ENCODE results near the gene NAV2.

NAV2 gene

DNA sequence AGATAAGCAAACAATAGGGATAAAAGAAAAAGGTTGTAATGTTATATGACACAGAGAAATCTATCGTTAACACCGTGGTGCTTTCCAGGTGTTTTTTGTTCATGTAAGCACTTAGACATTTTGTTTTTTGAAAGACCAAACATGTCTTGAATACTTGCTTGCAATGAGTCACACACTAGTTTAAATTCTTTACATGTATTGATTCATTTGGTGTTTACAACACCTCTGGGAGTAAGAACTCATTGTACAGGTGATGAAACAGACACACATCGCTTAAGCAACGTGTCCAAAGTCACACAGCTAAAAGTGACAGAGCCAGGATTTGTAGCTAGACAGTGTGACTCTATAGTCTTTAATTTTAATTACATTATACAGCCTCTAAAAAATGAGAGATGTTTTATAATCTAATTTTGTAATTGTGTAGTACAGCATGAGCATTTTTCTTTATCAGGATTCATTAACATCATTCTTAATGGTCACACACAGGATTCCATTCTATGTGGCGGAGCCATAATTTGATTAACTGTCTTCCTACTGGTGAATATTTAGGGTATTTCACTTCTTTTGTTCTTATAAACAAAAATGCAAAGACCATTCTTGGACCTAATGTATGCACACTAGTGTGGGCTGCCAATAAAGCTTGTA is 298.8 kb downstream of the NAV2 start:
- DNase-seq, result no peak

DNA sequence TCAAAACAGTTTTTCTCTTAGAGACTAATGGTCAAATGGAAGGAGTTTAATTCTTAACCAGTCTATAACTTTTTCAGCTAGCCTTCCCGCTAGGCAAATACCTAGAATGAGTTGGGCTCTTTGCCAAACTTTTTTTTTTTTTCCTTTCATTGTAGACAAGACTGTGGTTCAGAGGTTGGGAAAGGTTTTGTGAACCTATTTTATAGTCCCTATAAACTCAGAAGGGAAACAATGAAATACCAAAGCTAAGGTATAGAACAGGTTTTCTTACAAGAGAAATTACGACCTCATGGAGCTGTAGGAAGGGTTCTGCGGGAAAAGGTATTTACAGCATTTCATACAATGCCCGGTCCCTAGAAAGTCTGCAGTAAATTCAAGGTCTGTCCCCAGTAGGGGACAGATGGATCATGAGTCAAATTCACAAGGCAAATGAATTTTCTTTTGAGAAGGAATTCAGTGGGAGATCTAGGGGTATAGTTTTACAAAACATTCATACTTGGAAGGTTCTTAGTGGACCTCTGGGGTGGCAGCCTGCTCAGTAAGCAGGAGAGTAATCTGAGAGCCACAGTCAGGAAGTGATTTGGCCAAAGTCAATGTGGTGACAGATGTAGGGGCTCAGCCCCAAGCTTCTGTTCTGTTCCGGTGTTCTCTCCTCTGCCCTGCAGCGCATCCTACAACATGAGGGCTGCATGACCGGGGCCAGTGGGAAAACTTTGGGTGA is 300.9 kb downstream of the NAV2 start:
- DNase-seq, result no peak

DNA sequence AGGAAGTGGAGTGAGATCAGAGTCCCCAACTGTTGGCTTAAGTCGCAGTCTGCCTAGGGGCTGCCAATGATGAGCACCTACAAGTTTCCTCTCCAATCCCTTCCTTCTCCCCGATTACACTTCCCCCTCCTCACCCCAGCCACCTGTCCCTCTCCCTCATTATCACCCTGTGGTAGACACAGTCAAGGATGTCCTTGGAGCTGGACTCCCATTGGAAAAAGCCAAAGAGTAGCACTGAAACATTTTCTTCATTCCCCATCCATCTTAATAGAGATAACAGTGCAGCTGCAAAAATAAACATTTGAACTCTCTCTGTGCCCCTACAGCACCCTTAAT is 301.4 kb downstream of the NAV2 start:
- DNase-seq, result no peak

DNA sequence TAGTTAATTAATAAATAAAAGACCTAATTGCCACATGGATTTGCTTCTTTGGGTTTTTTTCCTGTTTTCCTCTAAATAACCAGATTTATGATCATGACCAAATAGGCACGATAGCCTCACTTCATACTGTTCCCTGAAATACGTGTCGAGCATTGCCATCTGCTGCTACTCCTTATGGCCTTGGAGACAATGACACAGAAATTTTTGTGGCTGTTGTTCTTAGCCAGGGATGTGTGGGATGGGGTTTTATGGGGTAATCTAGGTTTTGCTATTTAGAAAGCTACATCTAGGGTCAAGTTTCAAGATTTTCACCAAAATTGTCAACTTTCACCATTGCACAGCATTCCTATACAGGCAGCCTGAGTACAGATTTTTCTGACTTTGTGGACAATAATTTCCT is 302.5 kb downstream of the NAV2 start:
- no peak for DNase-seq

DNA sequence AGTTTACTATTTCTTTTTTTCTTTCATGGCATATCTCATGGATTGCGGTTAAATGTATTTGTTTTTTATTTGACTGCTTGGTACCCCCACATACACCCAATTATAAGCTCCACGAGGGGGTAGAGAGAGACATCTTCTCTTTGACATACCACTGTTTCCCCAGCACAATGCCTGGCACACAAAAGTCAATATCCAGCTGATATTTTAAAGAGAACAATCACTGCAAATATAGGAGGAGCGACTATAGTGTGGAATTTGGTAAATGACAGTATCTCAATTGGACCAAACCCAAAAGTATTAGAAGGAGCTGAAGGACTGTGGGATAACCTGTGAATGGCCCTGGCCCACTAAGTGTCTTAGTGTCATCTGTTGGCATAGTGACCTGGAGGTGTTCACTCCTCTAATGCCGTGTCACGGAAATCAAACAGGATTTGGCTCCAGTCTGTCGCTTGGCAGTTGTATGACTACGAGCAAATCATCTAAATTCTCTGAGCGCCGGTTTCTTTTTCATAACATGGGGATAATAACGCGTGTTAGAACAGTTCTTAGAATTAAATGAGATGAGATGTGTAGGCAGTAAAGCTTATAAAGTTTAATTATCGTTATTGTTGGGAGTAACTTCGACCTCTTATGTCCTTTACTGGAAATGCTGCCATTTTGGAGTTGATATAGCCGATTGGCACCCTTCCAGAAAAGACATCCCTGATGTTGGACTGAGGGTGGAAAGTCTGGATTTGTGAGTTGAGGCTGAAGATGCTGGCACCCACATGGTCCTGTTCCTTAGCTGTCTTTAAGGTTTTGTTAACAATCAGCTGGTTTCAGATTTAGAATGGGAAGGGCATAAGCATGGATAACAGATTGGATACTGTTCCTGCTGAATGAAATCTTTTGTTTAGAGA is 303.1 kb downstream of the NAV2 start:
- DNase-seq, result no peak

DNA sequence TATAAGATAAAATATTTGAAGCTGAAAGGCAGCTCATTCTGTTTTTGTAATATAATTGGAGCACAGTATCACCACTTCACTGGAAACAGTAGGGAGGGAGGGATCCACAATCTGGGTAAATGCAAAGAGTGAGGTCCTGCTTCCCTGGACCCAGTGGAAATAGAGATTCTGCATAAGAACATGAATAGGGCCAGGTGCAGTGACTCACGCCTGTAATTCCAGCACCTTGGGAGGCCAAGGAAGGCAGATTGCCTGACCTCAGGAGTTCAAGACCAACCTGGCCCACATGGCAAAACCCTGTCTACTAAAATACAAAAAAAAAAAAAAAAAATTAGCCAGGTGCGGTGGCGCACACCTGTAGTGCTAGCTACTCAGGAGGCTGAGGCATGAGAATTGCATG is 303.9 kb downstream of the NAV2 start:
- DNase-seq, result no peak

DNA sequence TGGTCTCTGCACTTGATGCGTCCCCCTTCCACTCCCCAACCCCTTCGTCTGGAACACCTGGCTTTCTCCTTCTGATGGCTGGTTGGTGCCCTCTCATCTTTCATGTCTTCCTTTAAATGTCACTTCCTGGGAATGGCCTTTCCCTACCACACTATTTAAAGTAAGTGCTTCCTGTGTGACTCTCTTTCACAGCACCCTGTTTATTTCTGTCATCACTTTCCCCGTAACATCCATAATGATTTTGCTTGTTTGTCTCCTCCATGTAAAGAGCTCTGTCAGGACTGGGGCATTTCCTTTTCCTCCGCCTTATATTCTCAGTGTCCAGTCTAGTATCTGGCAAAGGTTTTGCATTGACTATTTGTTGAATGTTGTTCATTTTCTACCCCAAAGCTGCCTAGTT is 304.7 kb downstream of the NAV2 start:
- no peak for DNase-seq

DNA sequence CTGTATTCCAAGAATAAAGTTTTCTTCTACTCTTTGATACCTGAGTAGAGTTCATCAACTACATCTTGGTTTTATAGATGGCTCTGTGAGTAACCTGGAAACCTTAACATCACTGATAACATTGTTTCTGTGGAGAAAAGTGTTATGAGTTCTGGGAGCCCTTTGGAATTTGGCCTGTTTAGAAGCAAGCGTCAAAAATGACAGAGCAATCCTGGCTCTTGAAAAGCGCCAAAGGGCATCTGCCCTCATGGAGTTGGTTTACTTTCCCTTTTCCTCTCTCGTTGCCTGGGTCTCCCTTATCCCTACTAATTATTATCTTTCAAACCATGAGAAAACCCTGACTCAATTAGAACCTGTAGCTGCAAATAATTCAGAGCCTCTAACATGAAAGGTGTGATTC is 307.6 kb downstream of the NAV2 start:
- DNase-seq, result no peak

DNA sequence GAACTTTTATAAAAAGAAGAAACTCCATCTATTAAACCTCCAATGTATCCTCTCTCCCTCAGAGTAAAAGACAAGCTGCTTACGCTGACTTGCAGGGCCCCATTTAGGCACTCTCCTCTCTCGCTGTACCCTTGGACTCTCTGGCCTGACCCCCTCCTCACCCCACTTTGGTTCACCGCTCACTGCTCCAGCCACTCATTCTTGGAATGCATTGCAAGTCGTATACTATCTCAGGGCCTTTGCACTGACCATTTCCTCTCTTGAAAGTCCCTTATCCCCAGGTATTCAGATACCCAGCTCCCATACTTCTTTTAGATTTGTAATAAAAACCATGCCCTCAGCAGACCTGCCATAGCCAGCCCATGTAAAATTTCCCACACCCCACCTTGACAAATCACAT is 308.1 kb downstream of the NAV2 start:
- no peak for DNase-seq

DNA sequence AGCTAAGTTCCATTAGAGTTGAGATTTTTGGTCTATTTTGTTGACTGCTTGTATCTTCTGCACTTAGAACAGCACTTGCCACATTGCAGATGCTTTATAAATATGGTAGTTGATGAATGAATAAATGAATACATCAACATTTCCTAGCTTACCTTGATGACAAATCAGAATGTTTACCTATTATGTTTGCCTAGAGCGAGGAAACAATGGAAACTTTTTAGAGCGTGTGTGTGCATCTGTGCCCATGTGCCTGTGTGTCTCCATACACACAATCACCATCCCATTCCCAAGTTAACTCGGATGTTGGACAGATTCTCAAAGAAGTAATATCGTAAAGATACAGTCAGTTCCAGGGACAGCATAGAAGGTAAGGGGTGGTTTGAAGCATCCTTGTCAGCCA is 308.6 kb downstream of the NAV2 start:
- DNase-seq, result no peak

DNA sequence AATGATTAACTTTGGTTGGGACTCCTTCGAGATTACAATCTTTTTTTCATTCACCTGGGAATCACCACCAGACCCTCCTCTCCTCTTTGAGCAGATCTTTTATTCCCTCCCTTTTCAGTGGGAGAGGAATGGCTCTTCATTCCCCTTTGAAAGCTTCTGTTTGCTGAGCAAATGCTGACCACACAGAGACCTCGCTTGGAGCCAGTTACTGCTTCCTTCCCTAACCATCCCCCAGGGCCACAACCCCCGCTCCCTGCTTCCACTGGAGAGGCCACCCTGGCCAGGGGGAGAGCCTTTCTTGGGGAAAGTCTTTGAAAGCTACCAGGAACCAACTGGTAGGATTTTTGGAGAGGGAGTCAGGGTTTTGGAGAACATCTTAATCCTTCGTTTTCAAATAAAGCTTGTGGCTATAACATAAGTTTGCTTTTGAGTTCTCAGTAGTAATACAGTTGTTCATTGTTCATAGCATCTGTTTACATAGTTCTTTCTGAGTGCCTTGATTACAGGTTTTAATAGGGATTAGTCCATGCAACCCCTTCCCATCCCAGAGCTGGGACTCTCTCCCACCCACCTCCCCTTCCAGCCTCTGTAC is 309.2 kb downstream of the NAV2 start:
- no peak for DNase-seq

DNA sequence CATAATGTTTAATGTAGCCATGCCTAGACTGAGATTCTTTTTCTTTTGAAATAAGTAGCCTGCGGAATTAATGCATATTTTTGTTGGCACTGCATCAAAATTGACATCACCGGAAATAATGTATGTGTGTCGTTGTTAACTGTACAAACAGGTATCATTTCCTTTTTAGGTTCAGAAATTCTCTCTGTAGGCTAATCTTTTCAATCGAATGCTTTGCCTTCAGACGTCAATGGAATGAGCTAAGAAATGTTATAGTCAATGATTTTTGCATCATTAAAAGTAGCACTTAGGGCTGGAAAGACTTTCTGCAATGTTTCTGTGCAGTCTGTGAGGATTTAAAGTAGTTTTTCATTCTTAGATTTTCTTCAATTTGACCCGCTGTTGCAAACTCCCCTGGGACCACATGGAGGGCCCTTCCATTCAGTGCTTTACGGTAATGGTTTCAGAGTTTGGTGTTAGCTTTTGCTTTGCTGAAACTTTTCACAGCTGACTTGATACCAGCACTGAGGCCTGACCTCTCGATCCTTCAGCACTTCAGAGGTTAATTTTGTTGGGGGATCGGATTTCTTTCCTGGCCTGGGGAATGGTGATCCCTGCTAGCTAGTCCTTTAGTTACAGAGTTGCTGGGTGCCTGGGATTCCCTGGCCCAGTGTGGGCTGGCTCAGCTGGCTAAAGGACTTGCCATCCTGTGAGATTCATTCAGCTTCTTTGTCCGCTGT is 309.9 kb downstream of the NAV2 start:
- DNase-seq, result no peak

DNA sequence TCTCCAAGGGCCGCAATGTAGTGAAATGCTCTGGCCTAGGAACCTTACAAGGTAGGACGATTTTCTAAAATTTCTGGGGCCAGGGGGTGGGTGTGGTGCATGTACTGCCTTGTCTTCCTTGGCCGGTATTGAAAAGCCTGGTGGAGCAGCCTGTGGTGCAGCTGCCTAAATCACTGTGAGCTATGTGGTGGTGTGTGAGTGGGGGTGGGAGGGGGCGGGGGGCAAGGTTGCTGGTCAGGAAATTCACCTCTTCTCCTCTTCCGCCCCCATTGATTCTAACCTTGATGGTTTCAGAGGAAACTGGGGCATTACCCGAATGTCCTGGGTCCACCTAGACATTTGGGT is 310.4 kb downstream of the NAV2 start:
- no peak for DNase-seq

DNA sequence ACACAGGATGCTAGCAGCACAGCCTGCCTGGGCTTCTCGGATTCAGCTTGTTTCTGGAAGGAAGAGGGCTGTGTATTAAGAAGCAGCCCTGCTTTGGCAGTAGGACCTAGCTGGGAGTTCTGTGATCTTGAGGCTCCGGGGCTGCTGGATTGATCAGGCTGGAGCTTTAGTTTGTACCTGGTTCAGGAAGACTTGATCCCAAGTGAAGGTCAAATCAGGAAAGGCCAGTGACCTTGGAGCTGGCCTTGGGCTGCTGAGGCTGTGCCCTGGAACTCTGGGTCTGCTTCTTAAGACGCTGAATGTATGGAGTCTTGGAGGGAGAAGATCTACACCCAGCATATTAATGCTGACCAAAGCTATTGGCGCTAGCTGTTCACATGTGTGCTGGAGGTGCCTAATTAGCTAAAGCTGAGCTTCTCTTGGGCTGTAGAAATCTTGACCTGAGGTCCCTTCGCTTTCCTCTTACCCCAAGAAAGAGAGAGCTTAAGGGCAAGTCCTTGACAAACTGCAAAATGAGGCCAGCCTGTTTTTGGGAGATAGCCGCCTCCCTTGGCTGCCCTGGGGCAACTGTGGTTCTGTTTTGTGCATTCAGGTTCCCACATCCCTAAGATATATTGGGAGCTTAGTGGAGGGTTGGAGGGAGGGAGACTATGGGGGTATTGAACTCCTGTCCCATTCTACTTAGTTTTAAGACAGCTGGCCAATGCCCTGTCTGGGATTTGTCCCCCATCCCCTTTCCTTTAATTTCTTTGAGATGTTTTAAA is 311.7 kb downstream of the NAV2 start:
- no peak for DNase-seq

DNA sequence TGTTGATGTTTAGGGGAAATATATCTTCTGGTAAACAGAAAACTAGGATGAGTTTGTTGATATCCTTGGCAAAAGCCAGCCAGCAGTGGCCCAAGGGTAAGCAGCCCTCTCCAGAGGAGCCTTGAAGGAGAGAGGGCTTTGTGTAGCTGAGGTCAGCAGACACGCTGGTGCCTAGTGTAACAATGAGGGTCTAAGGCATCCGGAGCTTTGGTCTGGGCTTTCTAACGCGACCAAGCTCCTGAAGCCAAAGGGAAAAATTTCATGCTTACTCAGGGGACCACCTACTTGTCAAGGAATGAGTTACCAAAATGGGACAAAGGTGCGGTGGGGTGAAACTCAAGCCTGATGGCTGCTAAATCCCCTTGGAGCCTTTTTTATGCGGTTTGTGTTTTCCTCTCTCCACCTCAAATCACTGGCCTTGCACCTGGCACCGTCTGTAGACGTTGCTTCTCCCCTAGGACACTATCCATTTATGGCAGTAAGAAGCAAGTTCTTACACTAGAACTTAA is 312.7 kb downstream of the NAV2 start:
- no peak for DNase-seq

DNA sequence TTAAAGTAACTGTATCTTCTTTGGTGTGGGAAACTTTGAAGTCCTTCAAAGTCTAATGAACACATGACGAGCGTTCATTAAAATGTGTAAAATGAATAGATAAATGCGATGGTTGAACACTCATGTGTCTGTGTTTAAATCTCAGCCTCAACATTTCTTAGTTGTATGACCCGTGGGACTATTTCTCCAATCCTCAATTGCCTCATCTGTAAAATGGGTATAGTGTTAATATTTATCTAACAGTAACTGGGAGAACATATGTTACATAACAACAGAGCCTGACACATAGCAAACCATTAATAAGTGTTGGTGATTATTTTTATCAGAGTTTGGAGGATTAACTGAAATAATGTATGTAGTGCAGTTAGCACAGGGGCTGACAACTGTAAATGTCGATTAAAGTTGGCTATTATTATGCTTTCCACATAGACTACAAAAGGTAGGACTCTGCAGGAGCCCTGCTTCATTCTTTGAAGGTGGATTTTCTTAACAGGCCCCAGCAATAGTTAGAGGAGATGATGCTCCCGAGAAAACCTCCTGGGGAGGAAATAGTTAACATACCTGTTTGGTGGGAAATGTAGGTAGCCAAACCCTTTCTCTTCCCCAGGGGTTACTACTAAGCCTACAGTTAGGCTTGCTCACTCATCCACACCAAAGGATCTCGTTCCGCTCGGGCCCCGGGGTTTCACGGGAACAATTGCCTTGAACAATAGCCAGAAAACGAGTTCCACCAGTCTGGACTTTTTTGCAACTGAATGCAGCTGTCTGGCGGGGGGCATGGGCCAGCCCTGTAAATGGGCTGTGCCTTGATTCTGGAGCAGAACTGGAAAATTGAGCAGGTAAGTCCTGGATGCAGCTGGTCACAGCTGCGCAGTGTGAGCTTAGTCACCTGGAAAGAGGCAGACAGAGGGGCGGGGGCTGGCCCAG is 314.3 kb downstream of the NAV2 start:
- no peak for DNase-seq

DNA sequence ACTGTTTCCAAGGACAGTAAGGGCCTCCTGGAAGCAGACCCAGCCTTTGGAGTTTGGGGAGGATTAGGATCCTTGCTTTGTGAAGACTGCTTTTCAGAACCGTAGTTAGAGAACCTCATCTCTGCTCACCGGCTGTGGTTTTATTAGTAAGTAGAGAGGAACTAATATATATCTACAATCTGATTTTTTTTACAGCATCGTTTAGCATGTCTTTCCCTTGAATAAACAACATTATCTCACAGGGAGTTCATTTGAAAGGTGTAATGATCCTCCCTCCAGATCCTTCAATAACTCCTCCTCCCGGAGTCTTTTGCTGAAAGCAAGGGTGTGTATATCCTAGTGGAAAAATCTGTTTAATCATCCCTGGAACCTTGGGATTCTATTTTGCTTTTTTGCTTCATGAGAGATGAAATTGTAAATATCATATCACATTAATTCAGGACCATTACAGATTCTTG is 314.9 kb downstream of the NAV2 start:
- DNase-seq, result no peak

DNA sequence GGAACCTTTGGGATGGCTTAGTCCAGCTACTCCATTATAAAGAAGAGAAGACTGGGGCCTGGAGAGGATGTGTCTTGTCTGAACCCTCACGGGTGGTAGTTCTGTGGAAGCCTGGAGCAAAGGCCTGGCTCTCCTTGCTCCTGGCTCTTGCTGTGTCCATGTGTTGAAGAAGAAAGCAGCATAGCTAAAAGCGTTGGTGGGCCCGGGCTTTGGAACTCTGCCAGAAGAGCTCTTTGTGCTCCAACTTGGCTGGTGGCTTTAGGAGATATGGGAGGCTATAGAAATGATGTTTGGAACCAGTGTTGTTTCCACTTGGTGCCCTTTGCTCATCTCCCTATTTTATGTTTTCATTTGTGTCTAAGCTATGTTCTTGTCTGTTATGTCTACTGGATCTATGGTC is 316.6 kb downstream of the NAV2 start:
- DNase-seq, result no peak

DNA sequence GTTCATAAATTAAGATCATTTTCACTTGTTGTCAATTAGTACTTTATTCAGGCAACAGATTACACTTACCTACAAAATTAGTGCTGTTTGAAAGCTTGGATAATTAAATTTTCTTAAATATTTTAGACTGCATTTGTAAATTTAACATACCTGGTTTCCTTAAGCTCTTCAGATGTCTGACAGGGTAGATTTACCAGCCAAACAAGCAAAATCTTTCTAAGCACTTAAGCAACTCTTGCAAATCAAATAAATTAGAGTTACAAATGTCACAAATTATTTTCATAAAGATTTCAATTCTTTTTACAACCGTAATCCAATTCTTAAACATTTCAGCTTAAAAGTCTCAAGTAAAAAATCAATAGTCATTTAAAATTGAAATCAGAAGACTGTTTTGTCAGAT is 317.8 kb downstream of the NAV2 start:
- DNase-seq, result no peak

DNA sequence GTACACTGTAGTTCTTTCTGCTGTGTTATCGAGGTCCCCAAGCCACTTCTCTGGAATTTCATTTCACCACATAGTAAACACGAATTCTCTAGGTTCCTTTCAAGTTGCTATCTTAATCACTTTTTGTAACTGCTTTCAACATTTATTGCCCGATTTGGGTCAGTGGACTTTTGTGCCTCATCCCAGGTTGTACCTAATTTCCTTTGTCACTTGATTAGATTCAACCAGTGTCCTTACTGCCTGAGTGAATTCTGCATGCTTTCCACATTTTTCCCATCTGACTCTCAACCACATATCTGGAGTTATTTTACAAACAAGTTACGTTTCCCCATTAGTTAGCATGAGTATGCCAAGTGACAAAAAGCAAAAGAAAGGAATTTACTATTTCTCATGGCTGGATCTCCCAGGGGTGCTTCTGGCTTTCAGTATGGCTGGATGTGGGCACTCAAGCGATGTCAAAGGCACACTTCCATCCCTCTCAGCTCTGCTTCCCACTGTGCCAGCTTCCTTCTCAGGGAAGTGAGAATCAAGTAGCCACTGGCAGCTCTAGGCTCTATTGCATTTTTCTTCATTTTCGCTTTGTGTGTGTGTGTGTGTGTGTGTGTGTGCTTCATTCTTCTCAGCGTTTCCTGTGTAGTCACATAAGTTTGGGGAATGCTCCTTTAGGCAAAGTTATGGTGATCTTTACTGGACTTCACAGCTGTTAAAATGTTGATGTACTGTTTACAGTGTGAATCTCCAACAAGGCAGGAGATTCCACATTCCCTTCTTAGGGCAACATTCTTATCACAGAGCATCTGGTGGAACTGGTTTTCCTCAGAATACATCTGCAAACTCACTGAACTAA is 318.7 kb downstream of the NAV2 start:
- no peak for DNase-seq
